ENCODE results near the gene CD207.
"Not testable (repeated sequence)": the region's sequence is repeated elsewhere in the genome, so short reads cannot be mapped to it uniquely, and the experiment has no call there.

Gene CD207

GRCh38 chr2:70828914-70829824, 6.4 kb downstream of the CD207 start:
- no peak for DNase-seq

- DNase-seq, result no peak
Measured at GRCh38 chr2:70828115-70828514, 7.5 kb downstream of the CD207 start.

DNA sequence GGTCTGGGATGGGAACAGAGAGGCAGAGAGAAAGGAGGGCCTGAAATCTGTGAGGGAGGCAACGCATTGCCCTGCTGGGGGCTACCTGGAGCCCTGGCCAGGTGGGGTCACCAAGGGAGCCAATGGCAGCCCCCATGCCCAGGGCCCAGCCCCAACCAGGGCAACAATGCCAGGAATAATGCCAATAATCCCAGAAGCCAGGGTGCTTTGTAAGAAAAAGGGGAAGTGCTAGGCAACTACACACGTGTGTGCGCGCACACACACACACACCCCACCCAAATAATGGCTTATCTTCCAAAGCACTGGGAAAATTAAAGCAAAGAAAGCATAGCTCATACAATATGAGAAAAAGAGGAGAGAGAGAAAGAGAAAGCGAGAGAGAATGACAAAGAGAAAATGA, 8.2 kb downstream of the CD207 start:
- DNase-seq, result no peak

GRCh38 chr2:70826696-70827350, 8.8 kb downstream of the CD207 start:
- no peak for DNase-seq

DNA sequence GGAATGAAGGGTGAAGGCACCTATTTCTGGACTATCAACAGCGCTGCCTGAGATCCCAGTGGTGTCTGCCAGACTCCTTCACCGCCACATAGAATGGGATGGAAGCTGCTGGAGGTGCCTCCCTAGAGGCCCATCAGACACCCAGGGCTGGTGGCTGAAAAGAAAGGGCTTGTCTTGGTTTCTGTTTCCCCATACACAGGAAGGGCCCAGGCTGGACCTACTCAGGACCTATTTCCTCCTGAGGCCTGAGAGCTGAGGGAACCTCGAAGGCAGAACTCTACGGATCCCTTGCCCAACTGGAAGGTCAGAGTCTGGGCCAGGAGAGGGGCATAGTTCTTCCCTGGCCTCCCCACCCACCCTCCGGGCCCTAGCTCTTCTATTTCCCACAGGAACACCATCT, 12.4 kb downstream of the CD207 start:
- no peak for DNase-seq

- DNase-seq, result no peak
Measured at GRCh38 chr2:70822843-70823242, 12.8 kb downstream of the CD207 start.

- no peak for DNase-seq
Measured at GRCh38 chr2:70820499-70820898, 15.1 kb downstream of the CD207 start, which contains the start of gene CLEC4F. TSS of gene CLEC4F (minus strand) at chr2:70820599. CDS start at chr2:70820523, 76 bp downstream.

- DNase-seq, result no peak
Measured at GRCh38 chr2:70817284-70817954, 18.2 kb downstream of the CD207 start.

- no peak for DNase-seq
Measured at GRCh38 chr2:70816726-70817125, 18.9 kb downstream of the CD207 start.

- DNase-seq, result no peak
Measured at GRCh38 chr2:70808983-70809958, 26.3 kb downstream of the CD207 start.

DNA sequence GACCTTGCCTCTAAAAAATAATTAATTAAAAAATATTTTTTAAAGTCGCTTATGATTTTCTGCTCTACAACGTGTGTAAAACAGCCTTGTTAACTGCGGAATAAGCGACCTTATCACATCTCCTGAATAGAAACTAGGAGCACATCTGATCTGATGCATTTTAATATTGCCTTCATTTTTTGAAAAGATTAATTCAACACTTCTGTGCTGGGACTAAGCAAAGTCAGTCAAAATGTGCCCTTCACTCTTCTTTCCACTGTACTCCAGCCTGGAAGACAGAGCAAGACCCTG, 27.8 kb downstream of the CD207 start:
- no peak for DNase-seq

DNA sequence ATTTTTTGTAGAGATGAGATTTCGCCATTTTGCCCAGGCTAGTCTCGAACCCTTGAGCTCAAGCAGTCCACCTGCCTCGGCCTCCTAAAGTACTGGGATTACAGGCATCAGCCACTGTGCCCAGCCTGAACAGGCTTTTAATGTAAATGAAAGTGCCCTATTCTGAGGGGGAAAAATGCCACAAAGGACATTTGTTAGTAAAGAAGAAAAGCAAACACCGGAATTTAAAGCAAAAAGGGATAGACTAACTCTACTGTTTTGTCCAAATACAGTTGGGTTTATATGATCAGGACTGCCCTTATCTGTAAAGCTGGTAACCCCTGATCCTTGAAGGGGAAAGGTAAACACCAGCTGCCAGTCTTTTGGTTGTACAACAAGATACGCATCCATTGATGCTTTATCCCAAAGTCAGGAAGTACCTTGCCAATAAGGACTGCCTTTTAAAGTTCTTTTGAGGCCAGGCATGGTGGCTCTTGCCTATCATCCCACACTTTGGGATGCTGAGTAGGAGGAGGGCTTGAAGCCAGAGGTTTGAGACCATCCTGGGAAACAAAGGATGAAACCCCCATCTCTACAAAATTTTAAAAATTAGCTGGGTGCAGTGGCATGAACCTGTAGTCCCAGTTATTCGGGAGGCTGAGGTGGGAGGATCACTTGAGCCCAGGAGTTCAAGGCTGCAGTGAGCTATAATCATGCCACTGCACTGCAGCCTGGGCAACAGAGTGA, 28.4 kb downstream of the CD207 start:
- DNase-seq, result no peak

DNA sequence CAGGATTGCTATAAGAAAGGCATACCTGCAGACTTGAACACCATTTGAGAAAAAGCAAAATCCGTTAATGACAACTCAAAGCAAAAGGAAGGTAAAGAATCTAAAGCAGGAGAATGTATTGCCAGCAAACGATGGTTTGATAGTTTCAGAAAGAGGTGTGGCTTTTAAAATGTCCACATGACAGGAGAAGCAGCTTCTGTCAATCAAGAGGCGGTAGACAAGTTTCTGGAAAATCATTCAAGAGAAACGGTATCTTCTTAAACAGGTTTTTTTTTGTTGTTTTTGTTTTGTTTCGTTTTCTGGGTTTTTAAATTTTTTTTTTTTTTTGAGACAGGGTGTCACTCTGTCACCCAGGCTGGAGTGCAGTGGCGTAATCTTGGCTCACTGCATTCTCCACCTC, 29.0 kb downstream of the CD207 start:
- DNase-seq, result no peak

DNA sequence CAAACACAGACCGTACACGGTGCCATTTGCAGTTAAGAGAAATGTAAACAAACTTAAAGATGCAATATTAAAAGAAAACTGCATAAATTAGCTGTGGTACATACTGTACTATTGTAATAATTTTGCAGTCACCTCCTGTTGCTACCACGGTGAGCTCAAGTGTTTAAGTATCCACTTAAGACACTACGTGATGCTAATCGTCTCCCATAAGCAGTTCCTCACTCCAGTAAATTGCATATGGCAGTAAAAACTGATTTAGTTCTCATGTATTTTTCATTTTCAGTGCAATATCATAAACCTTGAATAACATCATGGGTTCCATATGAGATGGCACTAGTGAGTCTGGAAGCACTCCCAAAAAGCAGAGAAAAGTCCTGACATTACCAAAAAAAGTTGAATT, 29.6 kb downstream of the CD207 start:
- DNase-seq, result no peak

DNA sequence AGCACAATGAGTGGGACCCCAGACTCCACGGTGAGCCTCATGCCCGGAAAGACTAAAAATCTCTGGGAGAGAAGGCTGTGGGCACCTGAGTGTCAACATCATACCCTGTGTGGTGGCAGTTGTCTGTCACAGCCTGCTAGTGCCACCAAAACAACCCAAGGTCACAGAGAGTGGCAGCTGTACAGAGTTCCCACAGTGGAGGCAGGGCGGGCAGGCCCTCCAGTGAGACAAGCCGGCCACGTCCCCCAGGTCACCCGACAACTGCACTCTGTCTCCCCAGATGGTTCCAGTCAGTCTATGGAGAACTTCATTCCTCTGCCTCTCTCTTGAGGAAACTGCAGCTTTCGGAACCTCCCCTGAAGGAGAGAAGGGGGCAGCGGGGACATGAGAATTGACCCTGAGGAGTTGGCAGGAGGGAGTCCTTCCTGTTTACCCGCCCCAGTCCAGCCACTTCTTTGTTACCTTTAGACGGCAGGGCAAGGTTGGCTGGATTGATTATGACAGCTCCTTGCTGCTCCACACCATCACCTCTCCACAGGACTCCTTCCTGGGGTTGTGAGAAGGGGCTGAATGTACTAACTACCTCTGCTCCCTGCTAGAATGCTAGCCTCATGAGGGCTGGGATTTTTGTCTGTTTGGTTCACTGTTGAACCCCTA, 33.9 kb downstream of the CD207 start:
- no peak for DNase-seq

GRCh38 chr2:70799706-70800105, 35.9 kb downstream of the CD207 start:
- no peak for DNase-seq

DNA sequence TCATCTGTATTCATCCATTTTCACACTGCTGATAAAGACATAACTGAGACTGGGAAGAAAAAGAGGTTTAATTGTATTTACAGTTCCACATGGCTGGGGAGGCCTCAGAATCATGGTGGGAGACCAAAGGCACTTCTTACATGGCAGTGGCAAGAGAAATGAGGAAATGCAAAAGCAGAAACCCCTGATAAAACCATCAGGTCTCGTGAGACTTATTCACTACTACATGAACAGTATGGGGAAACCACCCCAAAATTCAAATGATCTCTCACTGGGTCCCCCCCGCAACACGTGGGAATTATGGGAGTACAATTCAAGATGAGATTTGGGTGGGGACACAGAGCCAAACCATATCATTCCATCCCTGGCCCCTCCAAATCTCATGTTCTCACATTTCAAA, 37.6 kb downstream of the CD207 start:
- not testable (repeated sequence) for DNase-seq

DNA sequence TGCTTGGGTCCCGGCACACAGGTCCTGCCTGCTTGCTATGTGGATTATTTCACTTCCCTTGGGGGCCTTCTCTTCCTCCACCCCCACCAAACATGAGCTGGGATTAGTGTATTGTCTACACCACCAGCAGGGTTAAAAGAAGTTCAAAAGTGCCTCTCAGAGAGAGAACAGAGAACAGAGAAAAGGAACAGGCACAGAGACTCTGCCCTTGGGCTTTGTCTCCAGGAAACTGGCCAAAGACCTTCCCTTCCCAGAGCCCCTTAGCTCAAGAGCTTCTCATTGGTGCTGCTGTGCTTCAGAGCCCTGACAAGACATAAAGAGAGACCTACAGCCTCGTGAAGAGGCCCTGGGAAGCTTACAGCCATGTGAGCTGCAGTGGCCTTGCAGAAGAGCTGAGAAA, 38.1 kb downstream of the CD207 start:
- no peak for DNase-seq

GRCh38 chr2:70796262-70796661, 39.4 kb downstream of the CD207 start:
- no peak for DNase-seq

DNA sequence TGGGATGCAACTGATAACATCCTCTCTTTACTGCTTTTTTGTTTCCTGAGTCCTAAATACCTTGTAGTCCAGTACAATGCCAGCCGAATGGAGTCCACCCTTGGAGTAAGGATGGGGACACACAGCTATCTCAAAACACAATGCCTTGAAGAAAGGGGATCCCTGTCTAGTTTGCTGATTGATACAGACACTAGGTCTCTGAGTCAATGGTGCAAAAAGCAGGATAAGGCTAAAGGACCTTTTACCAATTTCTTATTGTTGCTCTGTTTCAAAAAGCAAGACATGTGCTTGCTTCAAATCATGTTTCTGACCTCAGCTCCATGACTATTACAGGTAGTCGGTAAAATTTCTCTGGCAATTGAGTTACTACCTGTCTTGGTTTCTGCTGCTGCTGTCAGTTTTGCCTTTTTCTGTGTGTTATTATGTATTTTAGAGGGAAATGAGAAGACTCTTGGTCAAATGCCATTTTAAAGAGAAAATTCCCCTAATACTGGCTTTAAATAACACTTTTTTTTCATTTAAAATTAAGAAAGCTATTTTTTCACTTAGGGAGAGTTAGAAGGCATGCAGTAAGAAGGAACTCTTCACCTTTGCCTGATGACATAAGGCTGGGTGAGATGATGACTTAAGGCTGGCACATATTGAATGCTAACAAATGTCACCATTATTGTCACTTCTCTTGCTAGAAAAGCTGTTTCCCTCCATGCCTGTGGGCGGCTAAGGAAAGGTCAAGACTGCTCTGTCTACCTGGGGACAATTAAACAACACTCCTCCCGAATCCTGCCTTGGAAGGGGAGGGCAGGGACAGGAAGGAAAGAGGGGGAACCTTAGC, 40.2 kb downstream of the CD207 start:
- no peak for DNase-seq

DNA sequence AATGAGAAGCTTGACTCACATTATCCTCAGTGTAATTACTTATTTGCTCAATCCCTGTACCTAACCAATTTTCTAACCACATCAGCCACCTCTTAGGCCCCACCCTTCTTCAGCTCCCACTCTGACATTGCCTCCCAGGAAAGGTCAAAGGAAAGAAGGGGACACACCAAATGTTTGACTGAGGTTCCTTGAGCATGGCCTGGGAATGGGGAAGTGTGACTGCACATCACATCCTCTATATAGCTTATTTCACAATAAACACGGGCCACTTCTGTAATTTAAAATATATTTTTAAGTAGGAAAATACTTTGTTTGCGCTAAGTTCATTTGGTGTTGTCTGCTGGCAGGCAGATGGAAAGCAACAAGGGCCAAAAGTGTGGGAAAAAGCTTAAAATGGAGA, 42.2 kb downstream of the CD207 start:
- no peak for DNase-seq
